ENCODE results near the gene JKAMP. TPM values are rescaled to one million over a fixed set of nuclear protein-coding genes. Genes with fewer than 3 reads are reported as not detected.

Gene JKAMP, protein sequence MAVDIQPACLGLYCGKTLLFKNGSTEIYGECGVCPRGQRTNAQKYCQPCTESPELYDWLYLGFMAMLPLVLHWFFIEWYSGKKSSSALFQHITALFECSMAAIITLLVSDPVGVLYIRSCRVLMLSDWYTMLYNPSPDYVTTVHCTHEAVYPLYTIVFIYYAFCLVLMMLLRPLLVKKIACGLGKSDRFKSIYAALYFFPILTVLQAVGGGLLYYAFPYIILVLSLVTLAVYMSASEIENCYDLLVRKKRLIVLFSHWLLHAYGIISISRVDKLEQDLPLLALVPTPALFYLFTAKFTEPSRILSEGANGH
- total RNA-seq: 48.3 and 90.8 TPM in 2 replicates

DNA sequence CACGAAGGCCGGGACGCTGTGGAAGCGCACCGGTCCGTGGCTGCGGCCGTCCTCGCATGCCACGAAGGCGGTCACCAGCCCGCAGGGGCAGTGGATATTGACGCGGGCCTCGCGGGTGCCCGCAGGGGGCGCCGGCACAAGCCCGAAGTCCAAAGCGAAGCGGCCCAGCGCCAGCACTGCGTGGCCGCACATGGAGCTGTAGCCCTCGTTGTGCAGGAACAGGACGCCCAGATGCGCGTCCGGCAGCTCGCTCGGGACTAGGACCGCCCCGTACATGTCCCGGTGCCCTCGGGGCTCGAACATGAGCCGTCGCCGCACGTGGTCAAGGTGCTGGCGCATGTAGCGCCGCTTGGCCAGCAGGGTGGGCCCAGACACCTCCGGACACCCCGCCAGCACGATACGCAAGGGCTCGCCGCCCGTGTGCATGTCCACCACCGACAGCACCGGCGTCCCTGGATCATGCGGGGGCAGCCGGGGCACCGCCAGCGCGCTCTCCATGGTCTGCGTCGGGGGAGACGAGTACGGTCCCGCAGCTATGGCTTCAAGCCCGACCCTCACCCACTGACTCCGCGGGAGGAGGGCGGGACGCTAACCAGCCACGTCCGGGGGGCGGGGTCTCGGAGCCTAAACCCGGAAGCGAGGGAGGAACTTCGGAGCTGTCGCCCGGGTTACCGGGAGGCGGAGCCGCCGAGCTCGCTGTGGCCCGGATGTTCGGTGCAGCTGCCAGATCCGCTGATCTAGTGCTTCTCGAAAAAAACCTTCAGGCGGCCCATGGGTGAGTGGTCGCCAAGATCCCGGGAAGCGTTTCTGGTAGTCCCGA, at the start of gene JKAMP, which contains the start of gene L3HYPDH:
TSS of gene JKAMP (plus strand) at position 699 of the 820 bp plus-strand sequence. CDS start at position 772, 73 bp downstream.
TSS of gene L3HYPDH (minus strand) at position 590 of the 820 bp plus-strand sequence. CDS start at position 498, 92 bp downstream.

DNA sequence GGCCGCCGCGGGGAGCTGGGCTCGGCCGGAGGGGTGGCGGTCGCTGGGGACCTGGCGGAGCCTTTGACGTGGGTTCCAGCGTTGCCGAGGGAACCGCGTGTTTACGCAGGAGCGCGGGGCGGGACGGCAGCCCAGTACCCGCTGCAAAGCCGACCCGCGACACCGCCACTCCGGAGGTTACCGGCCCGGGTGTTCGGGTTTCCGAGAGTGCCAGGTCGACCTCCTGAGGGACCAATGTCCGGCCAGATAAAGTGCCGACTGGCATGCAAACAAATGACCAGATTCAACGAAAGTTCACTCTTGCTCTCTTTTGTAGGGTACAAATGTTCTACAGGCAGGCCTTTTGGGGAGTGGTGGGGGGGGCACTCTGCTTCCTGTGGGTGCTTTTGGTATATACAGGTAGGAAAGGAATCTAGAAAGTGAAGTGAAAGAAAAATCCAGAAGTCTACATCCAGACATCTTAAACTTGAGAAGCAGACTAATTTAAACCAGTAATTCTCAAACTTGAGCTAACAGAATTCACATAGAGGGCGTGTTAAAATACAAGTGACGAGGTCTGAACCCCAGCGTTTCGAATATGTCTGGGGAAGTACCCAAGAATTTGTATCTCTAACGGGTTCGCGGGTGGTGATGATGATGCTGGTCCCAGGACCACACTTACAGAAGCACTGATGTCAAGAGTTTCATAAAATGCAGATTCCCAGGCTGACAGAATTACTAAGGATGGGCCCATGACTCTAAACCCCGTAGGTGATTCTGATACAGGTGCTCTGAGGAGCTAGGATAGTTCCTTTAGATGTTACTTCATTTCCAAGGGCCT, 18.8 kb upstream of the JKAMP start, which contains the start of gene GPR135:
TSS of gene GPR135 (minus strand) at position 65 of the 820 bp plus-strand sequence. CDS start 154 bp downstream, outside the sequence.

Other genes starting within 250 kb of the JKAMP start
- 2.7 and 2.9 TPM in 2 replicates for gene GPR135, start 19.1 kb upstream of the JKAMP start, total RNA-seq
- 49.0 and 55.4 TPM in 2 replicates for gene L3HYPDH, start 109 bp upstream of the JKAMP start, total RNA-seq
- gene CCDC175, start 92.3 kb downstream of the JKAMP start, total RNA-seq: not detected in 2 replicates